ENCODE measurements around the gene USP49.

DNA sequence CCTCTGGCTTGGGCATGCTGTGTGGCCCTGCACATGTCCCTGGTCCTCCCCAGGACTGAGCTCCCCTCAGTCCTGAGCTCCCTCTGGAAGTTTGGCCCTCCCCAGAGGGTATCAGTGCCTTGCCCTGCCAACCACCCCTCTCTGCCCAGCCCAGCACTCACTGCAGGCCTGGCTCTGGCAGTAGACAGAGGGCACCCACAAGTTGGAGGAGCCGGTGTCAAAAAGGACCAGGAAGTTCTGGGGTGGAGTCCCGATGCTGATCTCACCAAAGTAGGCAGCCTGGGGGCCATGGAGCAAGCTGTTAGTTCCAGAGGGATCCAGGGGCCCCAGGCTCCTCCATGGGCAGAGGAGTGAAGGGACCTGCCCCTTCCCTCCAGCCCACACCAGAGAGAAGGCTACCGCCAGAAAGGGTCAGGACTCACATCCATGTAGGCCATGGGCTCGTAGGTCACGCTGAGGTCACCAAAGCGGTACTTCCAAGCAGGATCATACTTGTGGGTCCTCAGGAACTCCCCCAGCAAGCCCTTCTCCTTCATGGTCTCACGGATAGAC is 150.9 kb downstream of the USP49 start:
- TF ChIP-seq, protein P1, sequence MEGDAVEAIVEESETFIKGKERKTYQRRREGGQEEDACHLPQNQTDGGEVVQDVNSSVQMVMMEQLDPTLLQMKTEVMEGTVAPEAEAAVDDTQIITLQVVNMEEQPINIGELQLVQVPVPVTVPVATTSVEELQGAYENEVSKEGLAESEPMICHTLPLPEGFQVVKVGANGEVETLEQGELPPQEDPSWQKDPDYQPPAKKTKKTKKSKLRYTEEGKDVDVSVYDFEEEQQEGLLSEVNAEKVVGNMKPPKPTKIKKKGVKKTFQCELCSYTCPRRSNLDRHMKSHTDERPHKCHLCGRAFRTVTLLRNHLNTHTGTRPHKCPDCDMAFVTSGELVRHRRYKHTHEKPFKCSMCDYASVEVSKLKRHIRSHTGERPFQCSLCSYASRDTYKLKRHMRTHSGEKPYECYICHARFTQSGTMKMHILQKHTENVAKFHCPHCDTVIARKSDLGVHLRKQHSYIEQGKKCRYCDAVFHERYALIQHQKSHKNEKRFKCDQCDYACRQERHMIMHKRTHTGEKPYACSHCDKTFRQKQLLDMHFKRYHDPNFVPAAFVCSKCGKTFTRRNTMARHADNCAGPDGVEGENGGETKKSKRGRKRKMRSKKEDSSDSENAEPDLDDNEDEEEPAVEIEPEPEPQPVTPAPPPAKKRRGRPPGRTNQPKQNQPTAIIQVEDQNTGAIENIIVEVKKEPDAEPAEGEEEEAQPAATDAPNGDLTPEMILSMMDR (IDR thresholded peaks at IDR 0.05 in 2 of 3, conservative IDR thresholded peaks at IDR 0.05 in 1 of 3; ENCODE audit: borderline replicate concordance in 1 of 3, insufficient read depth in 1 of 3, low read depth in 2 of 3, low read length in 2 of 3) = no peak
- TF ChIP-seq RAD21 (IDR thresholded peaks at IDR 0.05; ENCODE audit: low read depth) = no peak
- TF ChIP-seq YY1 (IDR thresholded peaks at IDR 0.05; ENCODE audit: extremely low read depth, insufficient replicate concordance, low read depth, low read length) = no peak
- no peak for TF ChIP-seq SIN3A (IDR thresholded peaks at IDR 0.05; ENCODE audit: low read depth)
- TF ChIP-seq TCF7L2 (IDR thresholded peaks at IDR 0.05; ENCODE audit: borderline replicate concordance, extremely low read depth, insufficient read depth, insufficient read length) = no peak
- TF ChIP-seq EZH2phosphoT487 (IDR thresholded peaks at IDR 0.05; ENCODE audit: borderline replicate concordance) = no peak
- TF ChIP-seq, protein P2, sequence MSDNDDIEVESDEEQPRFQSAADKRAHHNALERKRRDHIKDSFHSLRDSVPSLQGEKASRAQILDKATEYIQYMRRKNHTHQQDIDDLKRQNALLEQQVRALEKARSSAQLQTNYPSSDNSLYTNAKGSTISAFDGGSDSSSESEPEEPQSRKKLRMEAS (IDR thresholded peaks at IDR 0.05) = no peak
- no peak for TF ChIP-seq POLR2A (IDR thresholded peaks at IDR 0.05; ENCODE audit: borderline replicate concordance, extremely low read depth, insufficient read depth, insufficient read length)
- TF ChIP-seq ELF1 (IDR thresholded peaks at IDR 0.05; ENCODE audit: borderline replicate concordance, low read depth) = no peak
- no peak for TF ChIP-seq POLR2AphosphoS5 (IDR thresholded peaks at IDR 0.05; ENCODE audit: low read depth, low read length)
- TF ChIP-seq, protein P3, sequence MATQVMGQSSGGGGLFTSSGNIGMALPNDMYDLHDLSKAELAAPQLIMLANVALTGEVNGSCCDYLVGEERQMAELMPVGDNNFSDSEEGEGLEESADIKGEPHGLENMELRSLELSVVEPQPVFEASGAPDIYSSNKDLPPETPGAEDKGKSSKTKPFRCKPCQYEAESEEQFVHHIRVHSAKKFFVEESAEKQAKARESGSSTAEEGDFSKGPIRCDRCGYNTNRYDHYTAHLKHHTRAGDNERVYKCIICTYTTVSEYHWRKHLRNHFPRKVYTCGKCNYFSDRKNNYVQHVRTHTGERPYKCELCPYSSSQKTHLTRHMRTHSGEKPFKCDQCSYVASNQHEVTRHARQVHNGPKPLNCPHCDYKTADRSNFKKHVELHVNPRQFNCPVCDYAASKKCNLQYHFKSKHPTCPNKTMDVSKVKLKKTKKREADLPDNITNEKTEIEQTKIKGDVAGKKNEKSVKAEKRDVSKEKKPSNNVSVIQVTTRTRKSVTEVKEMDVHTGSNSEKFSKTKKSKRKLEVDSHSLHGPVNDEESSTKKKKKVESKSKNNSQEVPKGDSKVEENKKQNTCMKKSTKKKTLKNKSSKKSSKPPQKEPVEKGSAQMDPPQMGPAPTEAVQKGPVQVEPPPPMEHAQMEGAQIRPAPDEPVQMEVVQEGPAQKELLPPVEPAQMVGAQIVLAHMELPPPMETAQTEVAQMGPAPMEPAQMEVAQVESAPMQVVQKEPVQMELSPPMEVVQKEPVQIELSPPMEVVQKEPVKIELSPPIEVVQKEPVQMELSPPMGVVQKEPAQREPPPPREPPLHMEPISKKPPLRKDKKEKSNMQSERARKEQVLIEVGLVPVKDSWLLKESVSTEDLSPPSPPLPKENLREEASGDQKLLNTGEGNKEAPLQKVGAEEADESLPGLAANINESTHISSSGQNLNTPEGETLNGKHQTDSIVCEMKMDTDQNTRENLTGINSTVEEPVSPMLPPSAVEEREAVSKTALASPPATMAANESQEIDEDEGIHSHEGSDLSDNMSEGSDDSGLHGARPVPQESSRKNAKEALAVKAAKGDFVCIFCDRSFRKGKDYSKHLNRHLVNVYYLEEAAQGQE (IDR thresholded peaks at IDR 0.05; ENCODE audit: low read depth) = no peak

Measured in HCT116 (cell line).